Measurements from ENCODE around the gene HHAT.

GRCh38 chr1:210591214-210591613 lies 262.5 kb downstream of the HHAT start:
- TF ChIP-seq CTCF (optimal IDR thresholded peaks at IDR 0.05 in 1 of 3, IDR thresholded peaks at IDR 0.05 in 1 of 3, conservative IDR thresholded peaks at IDR 0.05 in 1 of 3; ENCODE audit: extremely low read depth in 1 of 3, insufficient read depth in 2 of 3, low read length in 3 of 3) (no peak), EZH2 (IDR thresholded peaks at IDR 0.05; ENCODE audit: low read length) (no peak)
